HG03280 (cell line): ENCODE results near the gene VEPH1.
"Not testable (repeated sequence)": the region's sequence is repeated elsewhere in the genome, so short reads cannot be mapped to it uniquely, and the experiment has no call there.

ENCODE experiments used
- ATAC-seq: cut with Tn5 transposase; IDR thresholded peaks from one replicate; pipeline ENCODE4 v1.9.1; 2021; ENCODE audit warnings: mild to moderate bottlenecking, moderate library complexity; ENCODE audit not compliant: unreplicated experiment

The VEPH1 gene

GRCh38 chr3:157355276-157355675, 147.9 kb downstream of the VEPH1 start:
- no peak for ATAC-seq

- no peak for ATAC-seq
These were observed 148.5 kb downstream of the VEPH1 start for GRCh38 chr3:157354722-157355121.

- ATAC-seq, result no peak
These were observed 149.0 kb downstream of the VEPH1 start for GRCh38 chr3:157354254-157354653.

GRCh38 chr3:157353652-157354051, 149.6 kb downstream of the VEPH1 start:
- ATAC-seq, result no peak

- ATAC-seq, result no peak
These were observed 151.2 kb downstream of the VEPH1 start for GRCh38 chr3:157351981-157352380.

GRCh38 chr3:157350651-157351050, 152.6 kb downstream of the VEPH1 start:
- not testable (repeated sequence) for ATAC-seq

GRCh38 chr3:157348304-157349075, 154.7 kb downstream of the VEPH1 start:
- ATAC-seq, result not testable (repeated sequence)

- ATAC-seq, result no peak
These were observed 155.5 kb downstream of the VEPH1 start for GRCh38 chr3:157347577-157348303.

- ATAC-seq, result no peak
These were observed 166.8 kb downstream of the VEPH1 start for GRCh38 chr3:157336252-157337009.

GRCh38 chr3:157335233-157336076, 167.8 kb downstream of the VEPH1 start:
- ATAC-seq, result no peak

GRCh38 chr3:157333551-157333991, 169.6 kb downstream of the VEPH1 start:
- no peak for ATAC-seq

GRCh38 chr3:157330206-157330605, 173.0 kb downstream of the VEPH1 start:
- no peak for ATAC-seq

- ATAC-seq, result no peak
These were observed 173.7 kb downstream of the VEPH1 start for GRCh38 chr3:157329551-157329950.

- no peak for ATAC-seq
These were observed 175.4 kb downstream of the VEPH1 start for GRCh38 chr3:157327837-157328236.

GRCh38 chr3:157327018-157327417, 176.2 kb downstream of the VEPH1 start:
- no peak for ATAC-seq

- not testable (repeated sequence) for ATAC-seq
These were observed 178.3 kb downstream of the VEPH1 start for GRCh38 chr3:157324869-157325268.

GRCh38 chr3:157323360-157323759, 179.9 kb downstream of the VEPH1 start:
- ATAC-seq, result no peak

- ATAC-seq, result no peak
These were observed 183.5 kb downstream of the VEPH1 start for GRCh38 chr3:157319672-157320071.

- no peak for ATAC-seq
These were observed 184.5 kb downstream of the VEPH1 start for GRCh38 chr3:157318639-157319288.

GRCh38 chr3:157317895-157318294, 185.3 kb downstream of the VEPH1 start:
- ATAC-seq, result no peak
